GM12875 (cell line): ENCODE data around the gene FMN1.

Experiments
- H3K4me3 ChIP-seq: one replicate; pipeline ENCODE4 v1.5.1; 2011; ENCODE audit warnings: low read depth, low read length, control low read depth
- CTCF ChIP-seq: IDR thresholded peaks from 2 replicates; pipeline ENCODE4 v1.5.1; 2011; ENCODE audit warnings: low read depth, mild to moderate bottlenecking, control low read depth, inconsistent platforms, low read length, moderate library complexity, borderline replicate concordance; ENCODE audit not compliant: insufficient read depth

The FMN1 gene

GRCh38 chr15:32859996-32860395 is 334.5 kb downstream of the FMN1 start:
- no peak for TF ChIP-seq CTCF
- H3K4me3 ChIP-seq, result no peak overlapping the region

- no peak for TF ChIP-seq CTCF
- no peak overlapping the region for H3K4me3 ChIP-seq
These were observed 335.3 kb downstream of the FMN1 start for GRCh38 chr15:32859251-32859650.

- no peak overlapping the region for H3K4me3 ChIP-seq
- TF ChIP-seq CTCF, result no peak
These were observed 336.8 kb downstream of the FMN1 start for GRCh38 chr15:32857732-32858131.

- no peak overlapping the region for H3K4me3 ChIP-seq
- TF ChIP-seq CTCF, result no peak
These were observed 337.8 kb downstream of the FMN1 start for GRCh38 chr15:32856753-32857152.

GRCh38 chr15:32855942-32856341 is 338.6 kb downstream of the FMN1 start:
- no peak for TF ChIP-seq CTCF
- H3K4me3 ChIP-seq, result no peak overlapping the region

- TF ChIP-seq CTCF, result no peak
- H3K4me3 ChIP-seq, result no peak overlapping the region
These were observed 340.9 kb downstream of the FMN1 start for GRCh38 chr15:32853592-32853991.

- no peak for TF ChIP-seq CTCF
- H3K4me3 ChIP-seq, result no peak overlapping the region
These were observed 341.7 kb downstream of the FMN1 start for GRCh38 chr15:32852771-32853170.
